ENCODE data around the gene GRIA1. TPM values are rescaled to one million over a fixed set of nuclear protein-coding genes. Genes with fewer than 3 reads are reported as not detected.

GRIA1 gene
- total RNA-seq, 1 experiment from 2014 or later, result not detected

DNA sequence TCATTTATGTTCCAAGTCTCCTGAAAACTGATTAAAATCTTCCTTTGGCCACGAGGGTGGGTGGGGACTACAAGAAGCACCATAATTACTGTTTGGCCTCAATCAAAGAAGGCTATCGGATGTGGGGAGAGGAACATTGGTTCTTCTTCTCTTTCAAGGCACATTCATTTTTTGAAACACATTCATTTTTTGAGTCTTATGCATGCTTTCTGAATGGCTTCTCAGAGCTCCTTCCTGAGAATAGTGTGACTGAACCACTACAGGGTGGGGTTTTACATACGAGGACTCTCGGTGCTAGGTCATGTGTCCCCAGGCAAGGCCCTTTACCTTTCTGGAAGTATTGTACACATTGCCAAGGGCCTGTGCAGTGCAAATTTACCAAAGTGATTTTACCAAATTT is 7.0 kb upstream of the GRIA1 start:
- in situ Hi-C loops (cut with HindIII; ENCODE audit: low pct_unique_long_range_greater_than_20kb, low sequenced_read_pairs) (no loop called here), intact Hi-C loops (cut with micrococcal nuclease; ENCODE audit: unreplicated experiment) (no loop called here)
- Histone ChIP-seq H3K27ac (ENCODE audit: low read length) (no peak overlapping the region), H3K36me3 (ENCODE audit: control insufficient read depth, insufficient read depth, low read length) (no peaks in the 10 kb centered on the region), H3K9me3 (ENCODE audit: control insufficient read depth, insufficient read depth, low read depth, low read length) (no peaks in the 10 kb centered on the region), H3K4me3 (ENCODE audit: low read depth in 2 of 2, low read length in 2 of 2) (no peak overlapping the region), H3K4me1 (ENCODE audit: control insufficient read depth, insufficient read depth, low read length) (no peaks in the 10 kb centered on the region), H3K27me3 (ENCODE audit: control insufficient read depth, insufficient read depth, low read length) (no peaks in the 10 kb centered on the region)
- no TSS peak for BruUV-seq (replicated peaks)
- TF ChIP-seq TCF7L2 (IDR thresholded peaks at IDR 0.05; ENCODE audit: low read depth, low read length) (no peak), POLR2AphosphoS5 (IDR thresholded peaks at IDR 0.05; ENCODE audit: low read depth, low read length) (no peak)
- TF ChIP-seq, protein P1, sequence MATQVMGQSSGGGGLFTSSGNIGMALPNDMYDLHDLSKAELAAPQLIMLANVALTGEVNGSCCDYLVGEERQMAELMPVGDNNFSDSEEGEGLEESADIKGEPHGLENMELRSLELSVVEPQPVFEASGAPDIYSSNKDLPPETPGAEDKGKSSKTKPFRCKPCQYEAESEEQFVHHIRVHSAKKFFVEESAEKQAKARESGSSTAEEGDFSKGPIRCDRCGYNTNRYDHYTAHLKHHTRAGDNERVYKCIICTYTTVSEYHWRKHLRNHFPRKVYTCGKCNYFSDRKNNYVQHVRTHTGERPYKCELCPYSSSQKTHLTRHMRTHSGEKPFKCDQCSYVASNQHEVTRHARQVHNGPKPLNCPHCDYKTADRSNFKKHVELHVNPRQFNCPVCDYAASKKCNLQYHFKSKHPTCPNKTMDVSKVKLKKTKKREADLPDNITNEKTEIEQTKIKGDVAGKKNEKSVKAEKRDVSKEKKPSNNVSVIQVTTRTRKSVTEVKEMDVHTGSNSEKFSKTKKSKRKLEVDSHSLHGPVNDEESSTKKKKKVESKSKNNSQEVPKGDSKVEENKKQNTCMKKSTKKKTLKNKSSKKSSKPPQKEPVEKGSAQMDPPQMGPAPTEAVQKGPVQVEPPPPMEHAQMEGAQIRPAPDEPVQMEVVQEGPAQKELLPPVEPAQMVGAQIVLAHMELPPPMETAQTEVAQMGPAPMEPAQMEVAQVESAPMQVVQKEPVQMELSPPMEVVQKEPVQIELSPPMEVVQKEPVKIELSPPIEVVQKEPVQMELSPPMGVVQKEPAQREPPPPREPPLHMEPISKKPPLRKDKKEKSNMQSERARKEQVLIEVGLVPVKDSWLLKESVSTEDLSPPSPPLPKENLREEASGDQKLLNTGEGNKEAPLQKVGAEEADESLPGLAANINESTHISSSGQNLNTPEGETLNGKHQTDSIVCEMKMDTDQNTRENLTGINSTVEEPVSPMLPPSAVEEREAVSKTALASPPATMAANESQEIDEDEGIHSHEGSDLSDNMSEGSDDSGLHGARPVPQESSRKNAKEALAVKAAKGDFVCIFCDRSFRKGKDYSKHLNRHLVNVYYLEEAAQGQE (IDR thresholded peaks at IDR 0.05; ENCODE audit: insufficient read depth in 1 of 2, low read depth in 2 of 2, low read length in 1 of 2), result no peak
- no peak for DNase-seq (ENCODE audit: low read depth, low spot score)
- ChIA-PET POLR2A (no interaction called here), CTCF (no interaction called here)
- ATAC-seq, result no peak

DNA sequence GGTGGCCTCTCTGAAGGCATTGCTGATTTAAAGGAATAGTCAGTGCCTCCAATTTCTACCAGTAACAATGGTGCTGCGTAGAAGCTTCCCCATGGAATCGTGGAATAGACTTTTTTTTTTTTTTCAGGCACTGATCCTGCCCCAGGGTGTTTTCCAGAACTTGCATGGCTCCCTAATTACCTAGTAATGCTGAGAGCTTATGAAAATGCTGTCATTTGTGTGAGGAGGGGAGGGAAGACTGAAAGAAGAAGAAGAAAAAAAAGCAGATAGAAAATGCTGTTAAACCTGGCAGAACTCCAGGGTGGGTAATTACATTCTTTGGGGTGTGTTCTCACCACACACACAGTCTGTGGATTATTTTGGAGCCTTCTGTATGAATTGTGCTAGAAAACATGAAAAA is 4.8 kb upstream of the GRIA1 start:
- in situ Hi-C loops (cut with HindIII; ENCODE audit: low pct_unique_long_range_greater_than_20kb, low sequenced_read_pairs) (no loop called here), intact Hi-C loops (cut with micrococcal nuclease; ENCODE audit: unreplicated experiment) (no loop called here)
- DNase-seq (ENCODE audit: low read depth, low spot score) (no peak), ATAC-seq (no peak)
- ChIA-PET CTCF (no interaction called here), POLR2A (no interaction called here)
- TF ChIP-seq TCF7L2 (IDR thresholded peaks at IDR 0.05; ENCODE audit: low read depth, low read length), result no peak
- no TSS peak for BruUV-seq (replicated peaks)
- Histone ChIP-seq H3K9me3 (ENCODE audit: control insufficient read depth, insufficient read depth, low read depth, low read length) (no peaks in the 10 kb centered on the region), H3K4me1 (ENCODE audit: control insufficient read depth, insufficient read depth, low read length) (no peaks in the 10 kb centered on the region), H3K27me3 (ENCODE audit: control insufficient read depth, insufficient read depth, low read length) (no peaks in the 10 kb centered on the region; the same call in 1 of the 2 replicates), H3K36me3 (ENCODE audit: control insufficient read depth, insufficient read depth, low read length) (no peaks in the 10 kb centered on the region), H3K27ac (ENCODE audit: low read length) (no peak overlapping the region), H3K4me3 (ENCODE audit: low read depth in 2 of 2, low read length in 2 of 2) (no peak overlapping the region)

DNA sequence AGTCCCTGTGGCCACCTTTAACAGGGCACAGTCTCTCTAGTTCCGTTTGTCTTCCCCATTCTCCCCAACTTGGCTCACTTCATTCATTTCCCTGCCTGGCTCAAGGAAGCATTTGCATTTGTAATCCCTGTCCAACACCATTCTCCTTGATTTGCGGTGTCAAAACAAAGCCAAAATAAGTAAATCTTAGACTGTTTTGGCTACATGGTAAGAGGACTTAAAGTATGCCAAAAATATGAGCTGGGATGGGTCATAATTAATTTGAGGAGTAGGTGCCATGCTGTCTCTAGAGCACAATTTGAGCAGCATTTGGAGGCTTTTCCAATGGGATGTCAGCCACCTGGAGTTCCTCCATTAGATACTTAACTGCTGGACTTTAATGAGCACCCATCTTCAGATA is 3.7 kb upstream of the GRIA1 start:
- CTCF ChIA-PET, result no interaction called here
- in situ Hi-C loops (cut with HindIII; ENCODE audit: low pct_unique_long_range_greater_than_20kb, low sequenced_read_pairs) (no loop called here), intact Hi-C loops (cut with micrococcal nuclease; ENCODE audit: unreplicated experiment) (no loop called here)
- ATAC-seq (no peak), DNase-seq (ENCODE audit: low read depth, low spot score) (no peak)
- Histone ChIP-seq H3K4me1 (ENCODE audit: control insufficient read depth, insufficient read depth, low read length) (no peaks in the 10 kb centered on the region), H3K9me3 (ENCODE audit: control insufficient read depth, insufficient read depth, low read depth, low read length) (no peaks in the 10 kb centered on the region), H3K27ac (ENCODE audit: low read length) (no peak overlapping the region), H3K4me3 (ENCODE audit: low read depth in 2 of 2, low read length in 2 of 2) (no peak overlapping the region), H3K27me3 (ENCODE audit: control insufficient read depth, insufficient read depth, low read length) (no peaks in the 10 kb centered on the region; the same call in 1 of the 2 replicates), H3K36me3 (ENCODE audit: control insufficient read depth, insufficient read depth, low read length) (no peaks in the 10 kb centered on the region)
- POLR2A ChIA-PET, result no interaction called here
- BruUV-seq (replicated peaks), result no TSS peak
- no peak for TF ChIP-seq TCF7L2 (IDR thresholded peaks at IDR 0.05; ENCODE audit: low read depth, low read length)
- TF ChIP-seq, protein P1 (IDR thresholded peaks at IDR 0.05; ENCODE audit: insufficient read depth in 1 of 2, low read depth in 2 of 2, low read length in 1 of 2), result no peak
- TF ChIP-seq, protein P2, sequence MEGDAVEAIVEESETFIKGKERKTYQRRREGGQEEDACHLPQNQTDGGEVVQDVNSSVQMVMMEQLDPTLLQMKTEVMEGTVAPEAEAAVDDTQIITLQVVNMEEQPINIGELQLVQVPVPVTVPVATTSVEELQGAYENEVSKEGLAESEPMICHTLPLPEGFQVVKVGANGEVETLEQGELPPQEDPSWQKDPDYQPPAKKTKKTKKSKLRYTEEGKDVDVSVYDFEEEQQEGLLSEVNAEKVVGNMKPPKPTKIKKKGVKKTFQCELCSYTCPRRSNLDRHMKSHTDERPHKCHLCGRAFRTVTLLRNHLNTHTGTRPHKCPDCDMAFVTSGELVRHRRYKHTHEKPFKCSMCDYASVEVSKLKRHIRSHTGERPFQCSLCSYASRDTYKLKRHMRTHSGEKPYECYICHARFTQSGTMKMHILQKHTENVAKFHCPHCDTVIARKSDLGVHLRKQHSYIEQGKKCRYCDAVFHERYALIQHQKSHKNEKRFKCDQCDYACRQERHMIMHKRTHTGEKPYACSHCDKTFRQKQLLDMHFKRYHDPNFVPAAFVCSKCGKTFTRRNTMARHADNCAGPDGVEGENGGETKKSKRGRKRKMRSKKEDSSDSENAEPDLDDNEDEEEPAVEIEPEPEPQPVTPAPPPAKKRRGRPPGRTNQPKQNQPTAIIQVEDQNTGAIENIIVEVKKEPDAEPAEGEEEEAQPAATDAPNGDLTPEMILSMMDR (IDR thresholded peaks at IDR 0.05), result no peak
